ENCODE measurements around the gene DEAF1. TPM values are rescaled to one million over a fixed set of nuclear protein-coding genes. Genes with fewer than 3 reads are reported as not detected.

Gene DEAF1
- total and polyA plus RNA-seq, 2 of the 13 experiments (the other 11 are each of a cell fraction or from before 2014, with no cell fraction given), result 22.3 to 29.6 TPM

GRCh38 chr11:596374-596773 lies 98.6 kb downstream of the DEAF1 start:
- ChIA-PET POLR2A (no interaction called here), CTCF (ENCODE audit: low intra/inter-chr PET ratio, low total read pairs) (no interaction called here)
- H3K27ac ChIP-seq (ENCODE audit: extremely low read length, insufficient read depth, low read length), result no peak overlapping the region
- peaks cover 4% of the 10 kb centered on the region; the same call in 1 of the 2 replicates for H4K20me1 ChIP-seq (ENCODE audit: insufficient read depth, low read length)
- H3K79me2 ChIP-seq (ENCODE audit: insufficient read depth, low read length), result peaks cover 5% of the 10 kb centered on the region
- in situ Hi-C loops (cut with HindIII; ENCODE audit: extremely low pct_ligation_motif_present, low pct_unique_long_range_greater_than_20kb), result loop anchor here (5.0 kb wide), 1 partner anchor 39 kb away; no protein-coding TSS in a partner anchor
- H3K9ac ChIP-seq (ENCODE audit: insufficient read depth, low read depth, low read length), result no peak overlapping the region
- H3K4me2 ChIP-seq (ENCODE audit: low read depth, low read length), result no peak overlapping the region
- no peak overlapping the region for H3K4me3 ChIP-seq (replicated peaks in 1 of 3; ENCODE audit: insufficient read depth in 1 of 3, low read depth in 2 of 3, low read length in 3 of 3)
- no peak overlapping the region for H2AFZ ChIP-seq (ENCODE audit: low read length)
- no peak for DNase-seq (ENCODE audit: low spot score)
- 98% methylated on average over 5 of the region's 10 CpGs for WGBS (ENCODE audit: low lambda C conversion rate)
- no peak for FAIRE-seq
- H3K4me1 ChIP-seq (ENCODE audit: insufficient read depth, low read length), result peaks cover 12% of the 10 kb centered on the region
- H3K27me3 ChIP-seq (ENCODE audit: control insufficient read depth in 1 of 2, insufficient read depth in 2 of 2, low read length in 2 of 2), result no peaks in the 10 kb centered on the region
- intact Hi-C loops (cut with micrococcal nuclease; ENCODE audit: unreplicated experiment), result no loop called here
- ATAC-seq, result no peak
- no TSS peak for BruUV-seq (replicated peaks)
- H3K36me3 ChIP-seq (replicated peaks in 1 of 2; ENCODE audit: control insufficient read depth in 1 of 2, insufficient read depth in 2 of 2, low read length in 2 of 2), result peaks cover 48 to 84% of the 10 kb centered on the region in 2 experiments
- H3K9me3 ChIP-seq (ENCODE audit: low read length), result no peaks in the 10 kb centered on the region
- no peak for TF ChIP-seq ZKSCAN5 (CRISPR knock-in tag; IDR thresholded peaks at IDR 0.05)
- no peak for TF ChIP-seq ARID4A (CRISPR knock-in tag; IDR thresholded peaks at IDR 0.05; ENCODE audit: borderline replicate concordance)
- TF ChIP-seq ZNF331 (CRISPR knock-in tag; IDR thresholded peaks at IDR 0.05), result no peak
- TF ChIP-seq ZNF496 (CRISPR knock-in tag; IDR thresholded peaks at IDR 0.05; ENCODE audit: insufficient replicate concordance), result no peak
- TF ChIP-seq, protein P1, sequence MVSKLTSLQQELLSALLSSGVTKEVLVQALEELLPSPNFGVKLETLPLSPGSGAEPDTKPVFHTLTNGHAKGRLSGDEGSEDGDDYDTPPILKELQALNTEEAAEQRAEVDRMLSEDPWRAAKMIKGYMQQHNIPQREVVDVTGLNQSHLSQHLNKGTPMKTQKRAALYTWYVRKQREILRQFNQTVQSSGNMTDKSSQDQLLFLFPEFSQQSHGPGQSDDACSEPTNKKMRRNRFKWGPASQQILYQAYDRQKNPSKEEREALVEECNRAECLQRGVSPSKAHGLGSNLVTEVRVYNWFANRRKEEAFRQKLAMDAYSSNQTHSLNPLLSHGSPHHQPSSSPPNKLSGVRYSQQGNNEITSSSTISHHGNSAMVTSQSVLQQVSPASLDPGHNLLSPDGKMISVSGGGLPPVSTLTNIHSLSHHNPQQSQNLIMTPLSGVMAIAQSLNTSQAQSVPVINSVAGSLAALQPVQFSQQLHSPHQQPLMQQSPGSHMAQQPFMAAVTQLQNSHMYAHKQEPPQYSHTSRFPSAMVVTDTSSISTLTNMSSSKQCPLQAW (CRISPR knock-in tag; IDR thresholded peaks at IDR 0.05), result no peak
- no peak for TF ChIP-seq NCOA1 (CRISPR knock-in tag; IDR thresholded peaks at IDR 0.05)
- TF ChIP-seq NFIC (IDR thresholded peaks at IDR 0.05; ENCODE audit: low read length), result no peak
- TF ChIP-seq ZNF460 (CRISPR knock-in tag; IDR thresholded peaks at IDR 0.05; ENCODE audit: borderline replicate concordance), result no peak
- no peak for TF ChIP-seq CREB1 (IDR thresholded peaks at IDR 0.05)
- no peak for TF ChIP-seq CREB1 (CRISPR knock-in tag; IDR thresholded peaks at IDR 0.05)
- TF ChIP-seq ZNF562 (CRISPR knock-in tag; IDR thresholded peaks at IDR 0.05; ENCODE audit: borderline replicate concordance), result no peak
- TF ChIP-seq ZBTB21 (CRISPR knock-in tag; IDR thresholded peaks at IDR 0.05), result no peak
- TF ChIP-seq ZNF607 (CRISPR knock-in tag; IDR thresholded peaks at IDR 0.05; ENCODE audit: borderline replicate concordance), result no peak
- no peak for TF ChIP-seq NFYB (CRISPR knock-in tag; IDR thresholded peaks at IDR 0.05)
- no peak for TF ChIP-seq TEF (CRISPR knock-in tag; IDR thresholded peaks at IDR 0.05)
- TF ChIP-seq ZNF33A (CRISPR knock-in tag; IDR thresholded peaks at IDR 0.05; ENCODE audit: borderline replicate concordance), result no peak
- TF ChIP-seq SETDB1 (CRISPR knock-in tag; IDR thresholded peaks at IDR 0.05; ENCODE audit: borderline replicate concordance), result no peak
- TF ChIP-seq ZNF567 (CRISPR knock-in tag; IDR thresholded peaks at IDR 0.05; ENCODE audit: borderline replicate concordance), result no peak
- TF ChIP-seq, protein P2, sequence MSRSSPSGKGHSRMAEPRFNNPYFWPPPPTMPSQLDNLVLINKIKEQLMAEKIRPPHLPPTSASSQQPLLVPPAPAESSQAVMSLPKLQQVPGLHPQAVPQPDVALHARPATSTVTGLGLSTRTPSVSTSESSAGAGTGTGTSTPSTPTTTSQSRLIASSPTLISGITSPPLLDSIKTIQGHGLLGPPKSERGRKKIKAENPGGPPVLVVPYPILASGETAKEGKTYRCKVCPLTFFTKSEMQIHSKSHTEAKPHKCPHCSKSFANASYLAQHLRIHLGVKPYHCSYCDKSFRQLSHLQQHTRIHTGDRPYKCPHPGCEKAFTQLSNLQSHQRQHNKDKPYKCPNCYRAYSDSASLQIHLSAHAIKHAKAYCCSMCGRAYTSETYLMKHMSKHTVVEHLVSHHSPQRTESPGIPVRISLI (CRISPR knock-in tag; IDR thresholded peaks at IDR 0.05; ENCODE audit: borderline replicate concordance), result no peak
